ENCODE data around the gene NTN1. TPM values are rescaled to one million over a fixed set of nuclear protein-coding genes. Genes with fewer than 3 reads are reported as not detected.

The NTN1 gene
- total RNA-seq, 2 experiments from 2014 or later = not detected

DNA sequence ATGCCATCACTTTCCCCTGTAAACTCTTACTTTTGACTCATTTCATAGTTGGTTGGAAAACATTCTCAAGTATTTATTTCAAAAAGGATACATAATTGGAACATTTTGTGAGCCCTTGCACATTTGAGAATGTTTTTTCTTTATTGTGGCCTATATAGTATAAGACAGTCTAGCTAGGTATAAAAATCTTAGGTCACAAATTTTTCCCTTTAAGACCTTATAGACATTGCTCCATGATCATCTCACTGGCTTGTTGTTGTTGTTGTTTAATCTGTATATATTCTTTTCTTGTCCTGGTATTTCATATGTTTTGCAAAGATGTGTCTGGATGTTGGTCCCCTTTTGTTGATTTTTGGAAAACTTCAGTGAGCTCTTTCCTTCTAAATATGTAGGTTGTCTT, 194.2 kb downstream of the NTN1 start:
- ChIA-PET CTCF (ENCODE audit: unreplicated experiment) (no interaction called here), POLR2A (no interaction called here)
- no TSS peak for BruUV-seq (replicated peaks)
- H2AFZ ChIP-seq (ENCODE audit: low read length) = no peak overlapping the region
- no peak overlapping the region for H3K27ac ChIP-seq (ENCODE audit: low read depth, low read length, poor library complexity, severe bottlenecking)
- no peaks in the 10 kb centered on the region for H3K9me2 ChIP-seq (ENCODE audit: insufficient read depth, low read length)
- H4K20me1 ChIP-seq (ENCODE audit: insufficient read depth, low read length) = no peaks in the 10 kb centered on the region
- no peaks in the 10 kb centered on the region for H3K79me2 ChIP-seq (ENCODE audit: insufficient read depth, low read depth, low read length)
- no peaks in the 10 kb centered on the region for H3K4me1 ChIP-seq (ENCODE audit: insufficient read depth, low read length, poor library complexity, severe bottlenecking)
- H3K36me3 ChIP-seq (ENCODE audit: insufficient read depth, low read length) = no peaks in the 10 kb centered on the region
- peaks cover 14% of the 10 kb centered on the region; the same call in 1 of the 2 replicates for H3K9me3 ChIP-seq (ENCODE audit: low read length)
- no peak overlapping the region for H3K4me2 ChIP-seq (ENCODE audit: low read length)
- no peak overlapping the region for H3K4me3 ChIP-seq (ENCODE audit: low read depth, low read length, poor library complexity, severe bottlenecking)
- no peak for TF ChIP-seq EZH2phosphoT487 (IDR thresholded peaks at IDR 0.05; ENCODE audit: borderline replicate concordance, low read depth, low read length)
- no peak for TF ChIP-seq CTCF (conservative IDR thresholded peaks at IDR 0.05; ENCODE audit: low read length)
- intact Hi-C loops (cut with micrococcal nuclease; ENCODE audit: unreplicated experiment) = no loop called here
- DNase-seq (ENCODE audit: low spot score) = no peak

- TF ChIP-seq EZH2phosphoT487 (IDR thresholded peaks at IDR 0.05; ENCODE audit: borderline replicate concordance, low read depth, low read length) (no peak), CTCF (conservative IDR thresholded peaks at IDR 0.05; ENCODE audit: low read length) (no peak)
- Histone ChIP-seq H3K36me3 (ENCODE audit: insufficient read depth, low read length) (no peaks in the 10 kb centered on the region), H3K4me1 (ENCODE audit: insufficient read depth, low read length, poor library complexity, severe bottlenecking) (no peaks in the 10 kb centered on the region), H3K4me3 (ENCODE audit: low read depth, low read length, poor library complexity, severe bottlenecking) (no peak overlapping the region), H3K9me3 (ENCODE audit: low read length) (peaks cover 14% of the 10 kb centered on the region; the same call in 1 of the 2 replicates), H3K27ac (ENCODE audit: low read depth, low read length, poor library complexity, severe bottlenecking) (no peak overlapping the region), H3K4me2 (ENCODE audit: low read length) (no peak overlapping the region), H2AFZ (ENCODE audit: low read length) (no peak overlapping the region), H3K9me2 (ENCODE audit: insufficient read depth, low read length) (no peaks in the 10 kb centered on the region), H3K79me2 (ENCODE audit: insufficient read depth, low read depth, low read length) (no peaks in the 10 kb centered on the region), H4K20me1 (ENCODE audit: insufficient read depth, low read length) (no peaks in the 10 kb centered on the region)
- BruUV-seq (replicated peaks) = no TSS peak
- intact Hi-C loops (cut with micrococcal nuclease; ENCODE audit: unreplicated experiment) = no loop called here
- ChIA-PET POLR2A (no interaction called here), CTCF (ENCODE audit: unreplicated experiment) (interaction anchor here (0.6 kb wide), 1 partner anchor 13 kb away, joined by 3 read pairs; no protein-coding TSS in a partner anchor)
- DNase-seq (ENCODE audit: low spot score) = no peak
These were observed 196.1 kb downstream of the NTN1 start for GRCh38 chr17:9217151-9218056.

Data from OCI-LY7 (cell line).